H9 (cell line): ENCODE measurements around the gene CCT4. TPM values are rescaled to one million over a fixed set of nuclear protein-coding genes. Genes with fewer than 3 reads are reported as not detected.

ENCODE experiments used
- DNase-seq: peaks from one replicate; pipeline ENCODE4 v3.0.0-alpha.2; 2017
- H2AFZ ChIP-seq: one replicate; pipeline ENCODE4 v1.6.1; 2013; ENCODE audit warnings: mild to moderate bottlenecking, low read length, control low read depth, moderate library complexity
- H2AK5ac ChIP-seq: 2 replicates; pipeline ENCODE4 v1.6.1; 2013; ENCODE audit warnings: low read length, control low read depth, mixed read lengths; ENCODE audit not compliant: insufficient read length
- H2BK120ac ChIP-seq: one replicate; pipeline ENCODE4 v1.6.1; 2013; ENCODE audit warnings: low read depth, mild to moderate bottlenecking, low read length, control low read depth, inconsistent platforms; ENCODE audit not compliant: poor library complexity, severe bottlenecking
- H2BK12ac ChIP-seq: 2 replicates; pipeline ENCODE4 v1.6.1; 2013; ENCODE audit warnings: low read length, control low read depth, mixed read lengths, low read depth; ENCODE audit not compliant: insufficient read length
- H2BK15ac ChIP-seq: 2 replicates; pipeline ENCODE4 v1.6.1; 2013; ENCODE audit warnings: low read depth, low read length, control low read depth
- H2BK20ac ChIP-seq: one replicate; pipeline ENCODE4 v1.6.1; 2013; ENCODE audit warnings: low read depth, mild to moderate bottlenecking, low read length, control low read depth, inconsistent platforms; ENCODE audit not compliant: poor library complexity, severe bottlenecking
- H2BK5ac ChIP-seq: 2 replicates; pipeline ENCODE4 v1.6.1; 2013; ENCODE audit warnings: low read length, control low read depth, mixed read lengths; ENCODE audit not compliant: insufficient read length
- H3K14ac ChIP-seq: 2 replicates; pipeline ENCODE4 v1.6.1; 2013; ENCODE audit warnings: low read length, control low read depth; ENCODE audit not compliant: insufficient read depth
- H3K18ac ChIP-seq: 2 replicates; pipeline ENCODE4 v1.6.1; 2013; ENCODE audit warnings: low read depth, mild to moderate bottlenecking, mixed read lengths, low read length, control low read depth; ENCODE audit not compliant: insufficient read length
- H3K23ac ChIP-seq: 2 replicates; pipeline ENCODE4 v1.6.1; 2013; ENCODE audit warnings: low read length, control low read depth, mixed read lengths, low read depth; ENCODE audit not compliant: insufficient read length
- H3K23me2 ChIP-seq: 2 replicates; pipeline ENCODE4 v1.6.1; 2013; ENCODE audit warnings: low read depth, mild to moderate bottlenecking, mixed read lengths, low read length, control low read depth; ENCODE audit not compliant: insufficient read length, poor library complexity, severe bottlenecking
- H3K27ac ChIP-seq: 2 replicates; pipeline ENCODE4 v1.5.1; 2013; ENCODE audit warnings: low read length, control low read depth, mixed read lengths, low read depth; ENCODE audit not compliant: insufficient read length
- H3K27me3 ChIP-seq: 2 replicates; pipeline ENCODE4 v1.6.1; 2013; ENCODE audit warnings: low read length, control low read depth, inconsistent platforms; ENCODE audit not compliant: insufficient read depth
- H3K4ac ChIP-seq: 2 replicates; pipeline ENCODE4 v1.6.1; 2013; ENCODE audit warnings: low read depth, mild to moderate bottlenecking, control low read depth, inconsistent platforms, low read length, moderate library complexity
- H3K4me1 ChIP-seq: 2 replicates; pipeline ENCODE4 v1.6.1; 2013; ENCODE audit warnings: low read length, control low read depth, inconsistent platforms; ENCODE audit not compliant: insufficient read depth
- H3K4me2 ChIP-seq: 2 replicates; pipeline ENCODE4 v1.6.1; 2013; ENCODE audit warnings: low read length, control low read depth, mixed read lengths; ENCODE audit not compliant: insufficient read length, insufficient read depth
- H3K56ac ChIP-seq: 2 replicates; pipeline ENCODE4 v1.6.1; 2013; ENCODE audit warnings: low read depth, mild to moderate bottlenecking, mixed read lengths, low read length, control low read depth; ENCODE audit not compliant: insufficient read length
- H3K79me1 ChIP-seq: 2 replicates; pipeline ENCODE4 v1.6.1; 2013; ENCODE audit warnings: low read depth, mild to moderate bottlenecking, moderate library complexity, low read length, control low read depth, inconsistent platforms; ENCODE audit not compliant: insufficient read depth, poor library complexity, severe bottlenecking
- H3K79me2 ChIP-seq: 2 replicates; pipeline ENCODE4 v1.6.1; 2013; ENCODE audit warnings: low read length, control low read depth, inconsistent platforms; ENCODE audit not compliant: insufficient read depth
- H3K9ac ChIP-seq: 2 replicates; pipeline ENCODE4 v1.6.1; 2013; ENCODE audit warnings: low read length, control low read depth, mixed read lengths; ENCODE audit not compliant: insufficient read length; ENCODE audit errors: extremely low read depth
- H3K9me3 ChIP-seq: one replicate; pipeline ENCODE4 v1.6.1; 2013; ENCODE audit warnings: low read depth, low read length, inconsistent platforms; ENCODE audit not compliant: control insufficient read depth
- H3T11ph ChIP-seq: one replicate; pipeline ENCODE4 v1.6.1; 2013; ENCODE audit warnings: mild to moderate bottlenecking, low read length, control low read depth, inconsistent platforms
- H4K20me1 ChIP-seq: one replicate; pipeline ENCODE4 v1.6.1; 2013; ENCODE audit not compliant: control insufficient read depth, insufficient read length, insufficient read depth
- H4K5ac ChIP-seq: 2 replicates; pipeline ENCODE4 v1.6.1; 2013; ENCODE audit warnings: low read depth, mild to moderate bottlenecking, mixed read lengths, low read length, control low read depth; ENCODE audit not compliant: insufficient read length
- H4K8ac ChIP-seq: replicated peaks from 2 replicates; pipeline ENCODE4 v1.6.1; 2013; ENCODE audit warnings: low read length, control low read depth, mixed read lengths, low read depth; ENCODE audit not compliant: insufficient read length
- H4K91ac ChIP-seq: 2 replicates; pipeline ENCODE4 v1.6.1; 2013; ENCODE audit warnings: low read depth, mild to moderate bottlenecking, moderate library complexity, mixed read lengths, low read length, control low read depth; ENCODE audit not compliant: insufficient read length
- H3K27ac Mint-ChIP-seq, 3 experiments: 2 replicates in 2 of 3; 3 replicates in 1 of 3; pipeline ENCODE4 v1.8.0; 2020 to 2021; ENCODE audit warnings: mixed read lengths in 3 of 3, mild to moderate bottlenecking in 1 of 3, moderate library complexity in 1 of 3
- H3K27me3 Mint-ChIP-seq: 2 replicates; pipeline ENCODE4 v1.8.0; 2021; ENCODE audit warnings: low read depth, mild to moderate bottlenecking, moderate library complexity, mixed read lengths
- H3K36me3 Mint-ChIP-seq, 3 experiments: 2 replicates in 2 of 3; 3 replicates in 1 of 3; pipeline ENCODE4 v1.8.0; 2020 to 2021; ENCODE audit warnings: low read depth in 3 of 3, mixed read lengths in 3 of 3; ENCODE audit not compliant: insufficient read depth in 1 of 3
- H3K4me1 Mint-ChIP-seq, 2 experiments: 2 replicates each; pipeline ENCODE4 v1.8.0; 2020; ENCODE audit warnings: mixed read lengths in 2 of 2
- H3K4me3 Mint-ChIP-seq, 2 experiments: 2 replicates in 1 of 2; 3 replicates in 1 of 2; pipeline ENCODE4 v1.8.0; 2020 to 2021; ENCODE audit warnings: mild to moderate bottlenecking in 2 of 2, mixed read lengths in 2 of 2, moderate library complexity in 1 of 2
- H3K9me3 Mint-ChIP-seq, 2 experiments: 2 replicates in 1 of 2; 3 replicates in 1 of 2; pipeline ENCODE4 v1.8.0; 2020; ENCODE audit warnings: mild to moderate bottlenecking in 2 of 2, mixed read lengths in 2 of 2, moderate library complexity in 1 of 2
- WGBS: extraction: QIAGEN DNeasy Blood & Tissue Kit; methylation state at CpG from one replicate; pipeline ENCODE4 v1.1.7; 2013; ENCODE audit warnings: missing lambda C conversion rate, low lambda C conversion rate, mixed read lengths; ENCODE audit not compliant: insufficient read length; ENCODE audit errors: extremely low coverage; 5-methylcytosine and 5-hydroxymethylcytosine counted together
- total RNA-seq: library from RNA; stranded (reverse); gene quantifications from 2 replicates; pipeline ENCODE4 v1.2.1, GENCODE V29; 2021
- TF ChIP-seq, protein P1 (sequence below): fragments of 200-600 bp; sonication (generic); conservative IDR thresholded peaks from 3 replicates; pipeline ENCODE4 v1.8.0; 2021; ENCODE audit warnings: antibody characterized with exemption, mild to moderate bottlenecking

CCT4 gene
- total RNA-seq, 1 experiment from 2014 or later, result 360 TPM

DNA sequence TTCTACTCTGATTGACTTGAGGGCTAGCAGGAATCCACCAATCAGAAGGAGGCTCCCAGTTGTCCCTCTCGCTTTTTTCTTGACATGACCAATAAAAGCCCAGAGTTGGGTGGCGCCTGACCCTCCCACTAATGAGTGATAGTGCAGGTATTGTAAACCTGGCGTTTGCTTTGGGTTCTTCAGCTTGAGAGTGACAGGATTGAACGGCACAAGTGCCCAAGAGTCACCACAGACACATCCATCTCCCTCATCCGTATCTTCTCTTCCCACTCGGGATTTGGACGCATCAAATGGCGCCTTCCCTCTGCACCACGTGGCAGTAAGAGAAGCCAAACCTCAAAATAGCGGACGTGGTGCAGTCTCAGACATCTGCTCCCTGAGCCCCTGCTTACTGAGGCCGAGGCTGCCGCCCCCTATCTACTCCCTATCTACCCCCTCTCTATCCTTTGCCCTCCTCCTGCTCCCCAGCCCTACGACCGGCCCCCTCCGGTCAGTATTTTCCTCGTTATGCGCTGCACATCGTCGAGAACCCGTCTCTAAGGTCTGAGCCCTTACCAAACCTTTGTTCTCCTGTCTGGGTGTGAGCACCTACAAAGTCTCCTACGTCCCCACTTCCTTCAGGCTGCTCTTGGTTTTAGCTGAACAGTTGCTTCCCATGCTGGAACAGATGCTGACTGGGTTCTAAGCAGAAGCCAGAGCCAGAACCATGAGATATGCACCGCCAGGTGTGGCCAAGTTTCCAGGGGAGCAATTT lies 33.7 kb downstream of the CCT4 start:
- peak overlapping the region; percentile 55 for H3K18ac ChIP-seq
- no peak overlapping the region for H2BK120ac ChIP-seq
- H2BK12ac ChIP-seq, result no peak overlapping the region
- no peak overlapping the region for H2BK15ac ChIP-seq
- no peak overlapping the region for H3K27ac ChIP-seq
- peak; percentile 95 for DNase-seq
- H3K79me2 ChIP-seq, result no peaks in the 10 kb centered on the region
- H3K14ac ChIP-seq, result peak overlapping the region; percentile 85; the same call in 1 of the 2 replicates
- no peak overlapping the region for H3K23ac ChIP-seq
- H3K79me1 ChIP-seq, result no peaks in the 10 kb centered on the region
- Mint-ChIP-seq H3K27me3 (no peaks in the 10 kb centered on the region), H3K27ac (peak overlapping the region; percentile 96 to 98 (median 98)), H3K4me1 (peaks cover 10 to 15% of the 10 kb centered on the region in 2 experiments), H3K9me3 (no peaks in the 10 kb centered on the region), H3K36me3 (peaks cover 0 to 2% (median 0%) of the 10 kb centered on the region in 3 experiments; a peak in 2 of 7 replicates), H3K4me3 (peak overlapping the region; percentile 92 to 96)
- H4K20me1 ChIP-seq, result no peaks in the 10 kb centered on the region
- peaks cover 4% of the 10 kb centered on the region for H3K23me2 ChIP-seq
- TF ChIP-seq, protein P1, sequence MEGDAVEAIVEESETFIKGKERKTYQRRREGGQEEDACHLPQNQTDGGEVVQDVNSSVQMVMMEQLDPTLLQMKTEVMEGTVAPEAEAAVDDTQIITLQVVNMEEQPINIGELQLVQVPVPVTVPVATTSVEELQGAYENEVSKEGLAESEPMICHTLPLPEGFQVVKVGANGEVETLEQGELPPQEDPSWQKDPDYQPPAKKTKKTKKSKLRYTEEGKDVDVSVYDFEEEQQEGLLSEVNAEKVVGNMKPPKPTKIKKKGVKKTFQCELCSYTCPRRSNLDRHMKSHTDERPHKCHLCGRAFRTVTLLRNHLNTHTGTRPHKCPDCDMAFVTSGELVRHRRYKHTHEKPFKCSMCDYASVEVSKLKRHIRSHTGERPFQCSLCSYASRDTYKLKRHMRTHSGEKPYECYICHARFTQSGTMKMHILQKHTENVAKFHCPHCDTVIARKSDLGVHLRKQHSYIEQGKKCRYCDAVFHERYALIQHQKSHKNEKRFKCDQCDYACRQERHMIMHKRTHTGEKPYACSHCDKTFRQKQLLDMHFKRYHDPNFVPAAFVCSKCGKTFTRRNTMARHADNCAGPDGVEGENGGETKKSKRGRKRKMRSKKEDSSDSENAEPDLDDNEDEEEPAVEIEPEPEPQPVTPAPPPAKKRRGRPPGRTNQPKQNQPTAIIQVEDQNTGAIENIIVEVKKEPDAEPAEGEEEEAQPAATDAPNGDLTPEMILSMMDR, result no peak; the same call in 2 of the 3 replicates
- H3K9ac ChIP-seq, result peak overlapping the region; percentile 72
- whole genome bisulfite sequencing, result no CpG with 5 or more reads among the region's 23 CpGs
- no peak overlapping the region for H3T11ph ChIP-seq
- no peak overlapping the region for H3K4ac ChIP-seq
- peak overlapping the region; percentile 94 for H2AFZ ChIP-seq
- no peak overlapping the region for H2AK5ac ChIP-seq
- no peak overlapping the region for H4K8ac ChIP-seq
- no peak overlapping the region for H4K91ac ChIP-seq
- H2BK5ac ChIP-seq, result no peak overlapping the region
- H3K27me3 ChIP-seq, result no peaks in the 10 kb centered on the region
- no peaks in the 10 kb centered on the region for H3K4me1 ChIP-seq
- no peaks in the 10 kb centered on the region for H3K9me3 ChIP-seq
- peak overlapping the region; percentile 0 for H4K5ac ChIP-seq
- H3K56ac ChIP-seq, result no peak overlapping the region
- H3K4me2 ChIP-seq, result peak overlapping the region; percentile 78
- no peak overlapping the region for H2BK20ac ChIP-seq
